ENCODE measurements around the gene CD68.
"Not testable (repeated sequence)": the region's sequence is repeated elsewhere in the genome, so short reads cannot be mapped to it uniquely, and the experiment has no call there.

The CD68 gene

GRCh38 chr17:7580604-7581575 is 1.5 kb downstream of the CD68 start:
- no peak for DNase-seq (ENCODE audit: low read depth)

- no peak for DNase-seq (ENCODE audit: low read depth)
Measured at GRCh38 chr17:7582396-7583252, 3.2 kb downstream of the CD68 start.

- DNase-seq (ENCODE audit: low read depth), result peak; percentile 87
Measured at GRCh38 chr17:7583253-7584109, 4.0 kb downstream of the CD68 start, which contains the start of gene MPDU1. Gene MPDU1, plus strand, starts transcription at chr17:7583852. Its CDS starts 11 bp downstream, at chr17:7583863.

GRCh38 chr17:7586673-7587419 is 7.4 kb downstream of the CD68 start:
- no peak for DNase-seq (ENCODE audit: low read depth)

GRCh38 chr17:7587420-7588151 is 8.1 kb downstream of the CD68 start:
- DNase-seq (ENCODE audit: low read depth), result peak; percentile 90

- DNase-seq (ENCODE audit: low read depth), result no peak
Measured at GRCh38 chr17:7588553-7589203, 9.2 kb downstream of the CD68 start.

GRCh38 chr17:7589204-7589868 is 9.9 kb downstream of the CD68 start:
- no peak for DNase-seq (ENCODE audit: low read depth)

GRCh38 chr17:7589891-7590691 is 10.7 kb downstream of the CD68 start, which contains the start of gene SOX15:
Gene SOX15, minus strand, starts transcription at chr17:7590094. Its CDS starts 418 bp downstream, at chr17:7589676.
- no peak for DNase-seq (ENCODE audit: low read depth)

GRCh38 chr17:7590743-7591142 is 11.3 kb downstream of the CD68 start:
- DNase-seq (ENCODE audit: low read depth), result no peak

- no peak for DNase-seq (ENCODE audit: low read depth)
Measured at GRCh38 chr17:7591596-7591995, 12.2 kb downstream of the CD68 start.

- DNase-seq (ENCODE audit: low read depth), result no peak
Measured at GRCh38 chr17:7592422-7593021, 13.1 kb downstream of the CD68 start.

- no peak for DNase-seq (ENCODE audit: low read depth)
Measured at GRCh38 chr17:7593296-7593695, 13.9 kb downstream of the CD68 start.

GRCh38 chr17:7597561-7597960 is 18.1 kb downstream of the CD68 start:
- not testable (repeated sequence) for DNase-seq (ENCODE audit: low read depth)

GRCh38 chr17:7606280-7606679 is 26.8 kb downstream of the CD68 start:
- DNase-seq (ENCODE audit: low read depth), result no peak

- DNase-seq (ENCODE audit: low read depth), result no peak
Measured at GRCh38 chr17:7610641-7611040, 31.2 kb downstream of the CD68 start.

GRCh38 chr17:7611635-7612293 is 32.3 kb downstream of the CD68 start:
- DNase-seq (ENCODE audit: low read depth), result no peak

GRCh38 chr17:7612294-7612640 is 32.8 kb downstream of the CD68 start:
- no peak for DNase-seq (ENCODE audit: low read depth)
